GM12865 (cell line): Measurements from ENCODE around the gene MRPS26.

Source experiments
- DNase-seq: peaks from one replicate; pipeline ENCODE4 v3.0.0; 2010; ENCODE audit warnings: low read depth
- H3K4me3 ChIP-seq: 2 replicates; pipeline ENCODE4 v1.5.1; 2011; ENCODE audit warnings: mild to moderate bottlenecking, low read depth, low read length, control low read depth
- CTCF ChIP-seq: IDR thresholded peaks from 2 replicates; pipeline ENCODE4 v1.5.1; 2011; ENCODE audit warnings: low read length, control low read depth, low read depth, inconsistent platforms; ENCODE audit not compliant: insufficient read depth; ENCODE audit errors: missing control alignments

Gene MRPS26

GRCh38 chr20:3042625-3043024 lies 3.2 kb upstream of the MRPS26 start:
- H3K4me3 ChIP-seq, result no peak overlapping the region
- no peak for TF ChIP-seq CTCF
- no peak for DNase-seq

- TF ChIP-seq CTCF, result no peak
- no peak for DNase-seq
- no peak within 1 kb of the TSS for H3K4me3 ChIP-seq
These were observed 2.5 kb upstream of the MRPS26 start, which contains the start of gene GNRH2 for GRCh38 chr20:3043322-3043721. Gene GNRH2, plus strand, starts transcription at chr20:3043622. Its CDS starts 793 bp downstream, at chr20:3044415.

- no peak for TF ChIP-seq CTCF
- no peak overlapping the region for H3K4me3 ChIP-seq
- no peak for DNase-seq
These were observed 1.4 kb upstream of the MRPS26 start for GRCh38 chr20:3044336-3044965.

- TF ChIP-seq CTCF, result no peak
- H3K4me3 ChIP-seq, result peak overlapping the region; percentile 84
- DNase-seq, result peak; percentile 87
These were observed 623 bp upstream of the MRPS26 start for GRCh38 chr20:3045042-3045815.

- TF ChIP-seq CTCF, result no peak
- peak overlapping the region; percentile 84 for H3K4me3 ChIP-seq
- DNase-seq, result peak; percentile 42
These were observed 1.0 kb downstream of the MRPS26 start for GRCh38 chr20:3046677-3047462.

- DNase-seq, result no peak
- H3K4me3 ChIP-seq, result no peak overlapping the region; the same call in 1 of the 2 replicates
- TF ChIP-seq CTCF, result no peak
These were observed 1.9 kb downstream of the MRPS26 start for GRCh38 chr20:3047486-3048419.
